ENCODE measurements around the gene UAP1L1. TPM values are rescaled to one million over a fixed set of nuclear protein-coding genes. Genes with fewer than 3 reads are reported as not detected.
"Not testable (repeated sequence)": the region's sequence is repeated elsewhere in the genome, so short reads cannot be mapped to it uniquely, and the experiment has no call there.

Gene UAP1L1
- total and polyA plus RNA-seq, 2 of the 8 experiments (the other 6 are each of a cell fraction or from before 2014, with no cell fraction given) = 2.0 to 5.4 TPM

GRCh38 chr9:137033481-137033880, 43.8 kb upstream of the UAP1L1 start:
- H3K23me2 ChIP-seq (ENCODE audit: low read depth, low read length); H3K79me1 ChIP-seq (ENCODE audit: low read depth, low read length); H3K18ac ChIP-seq (ENCODE audit: extremely low read depth, low read length); H3K56ac ChIP-seq (replicated peaks; ENCODE audit: insufficient read length, low read depth, low read length); H3K9me3 ChIP-seq (ENCODE audit: insufficient read depth in 2 of 2, low read depth in 1 of 2, low read length in 1 of 2); H3K27me3 ChIP-seq (replicated peaks in 1 of 4; ENCODE audit: control insufficient read depth in 3 of 4, extremely low read depth in 1 of 4, insufficient read depth in 3 of 4, low read length in 3 of 4); H3K36me3 ChIP-seq (ENCODE audit: control insufficient read depth in 2 of 4, insufficient read depth in 4 of 4, low read length in 3 of 4); H2BK120ac ChIP-seq (replicated peaks; ENCODE audit: low read depth, low read length); H2AFZ ChIP-seq (ENCODE audit: low read length); H3K79me2 ChIP-seq (ENCODE audit: control insufficient read depth in 1 of 2, insufficient read depth in 2 of 2, low read length in 2 of 2); H3K4me3 ChIP-seq (ENCODE audit: extremely low read depth in 1 of 4, insufficient read depth in 2 of 4, low read depth in 3 of 4, low read length in 4 of 4); DNase-seq (ENCODE audit: low read depth in 1 of 2, low spot score in 2 of 2); H2AK5ac ChIP-seq (ENCODE audit: low read depth, low read length); H4K5ac ChIP-seq (ENCODE audit: insufficient read length, low read depth, low read length); H2BK20ac ChIP-seq (ENCODE audit: low read length); H3K4me2 ChIP-seq (ENCODE audit: insufficient read depth in 1 of 2, low read depth in 2 of 2, low read length in 2 of 2); H2BK12ac ChIP-seq (ENCODE audit: low read depth, low read length); H4K91ac ChIP-seq (replicated peaks; ENCODE audit: insufficient read length, low read length); H3K9ac ChIP-seq (replicated peaks in 1 of 4; ENCODE audit: extremely low read depth in 1 of 4, low read depth in 3 of 4, low read length in 3 of 4); H2BK15ac ChIP-seq (ENCODE audit: low read length); H3K4ac ChIP-seq (replicated peaks; ENCODE audit: insufficient read length, low read depth, low read length); H3K27ac ChIP-seq (ENCODE audit: low read depth, low read length); H4K20me1 ChIP-seq (replicated peaks in 1 of 2; ENCODE audit: control insufficient read depth in 1 of 2, insufficient read depth in 2 of 2, low read length in 2 of 2); H4K8ac ChIP-seq (ENCODE audit: extremely low read depth, insufficient read depth, low read length); H3K14ac ChIP-seq (ENCODE audit: insufficient read length); H3K23ac ChIP-seq (ENCODE audit: insufficient read length); POLR2A ChIA-PET (ENCODE audit: partially characterized antibody); H3K4me1 ChIP-seq (replicated peaks in 1 of 4; ENCODE audit: control insufficient read depth in 3 of 4, insufficient read depth in 4 of 4, low read length in 3 of 4); FAIRE-seq; H2BK5ac ChIP-seq (ENCODE audit: low read depth, low read length): not testable (repeated sequence)
- CTCF ChIA-PET (ENCODE audit: partially characterized antibody) = interaction anchor here (0.7 to 4.2 kb wide), 7 partner anchors 8 to 262 kb away, joined by 3 to 65 read pairs (median 21); partner anchors contain the start of genes LCN12, PTGDS and SAPCD2
- 95% methylated on average over 5 of the region's 5 CpGs; no CpG with 5 or more reads in 1 of the 2 experiments for WGBS, 2 experiments (ENCODE audit: extremely low coverage in 1 of 2, insufficient coverage in 1 of 2, insufficient read length in 1 of 2, insufficient replicate concordance in 2 of 2, low coverage in 1 of 2, low lambda C conversion rate in 2 of 2, missing lambda C conversion rate in 1 of 2)
